SH-SY5Y (cell line): ENCODE results near the gene ADGRL3.

ENCODE experiments used
- GATA2 ChIP-seq: IDR thresholded peaks from 2 replicates; pipeline ENCODE4 v1.6.1; 2011; ENCODE audit warnings: mild to moderate bottlenecking, low read depth, low read length
- GATA3 ChIP-seq: IDR thresholded peaks from 2 replicates; pipeline ENCODE4 v1.6.1; 2011; ENCODE audit warnings: low read depth, mild to moderate bottlenecking, low read length, moderate library complexity

DNA sequence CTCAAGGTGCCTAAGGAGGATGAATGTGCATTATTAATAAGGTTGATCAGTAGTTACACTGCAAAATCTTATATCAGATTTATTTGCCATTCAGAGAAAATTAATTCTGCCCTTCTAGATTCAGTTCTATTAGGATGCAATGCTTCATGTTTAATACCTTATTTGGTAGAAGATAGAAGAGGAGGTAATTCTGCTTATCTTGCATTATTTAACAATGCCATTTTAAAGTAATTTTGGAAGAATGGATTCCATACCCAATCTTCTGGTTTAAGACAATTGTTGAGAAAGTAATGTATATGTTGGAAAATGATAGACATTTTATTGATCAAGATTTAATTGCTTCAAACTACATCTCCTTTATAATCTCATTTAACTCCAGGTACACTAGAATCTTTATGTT lies 360.9 kb downstream of the ADGRL3 start:
- TF ChIP-seq GATA3 (no peak), GATA2 (no peak)
